CD14-positive monocyte (primary cell): ENCODE measurements around the gene KLF15. TPM values are rescaled to one million over a fixed set of nuclear protein-coding genes. Genes with fewer than 3 reads are reported as not detected.

Experiments
- DNase-seq, 3 donors: peaks; one replicate each; pipeline ENCODE4 v3.0.0-alpha.2; 2011 to 2022
- H2AFZ ChIP-seq: 2 replicates; pipeline ENCODE4 v1.6.0; 2012; ENCODE audit warnings: mild to moderate bottlenecking, low read depth, low read length, inconsistent platforms; ENCODE audit not compliant: insufficient read depth, poor library complexity, severe bottlenecking
- H3K27ac ChIP-seq, 2 donors: 1 replicate in 1 of 2; 2 replicates in 1 of 2; pipeline ENCODE4 v1.5.1; 2012 to 2013; ENCODE audit warnings: low read length in 2 of 2, control low read depth in 1 of 2, inconsistent platforms in 1 of 2, low read depth in 1 of 2, mild to moderate bottlenecking in 1 of 2
- H3K27me3 ChIP-seq, 2 donors: one replicate each; pipeline versions ENCODE4 v1.6.0 to v1.6.1; 2011 to 2013; ENCODE audit warnings: low read length in 2 of 2; ENCODE audit not compliant: control insufficient read depth in 2 of 2, insufficient read depth in 2 of 2
- H3K36me3 ChIP-seq, 2 donors: replicated peaks in 1 of 2; 1 replicate in 1 of 2; 2 replicates in 1 of 2; pipeline versions ENCODE4 v1.5.1 to v1.6.1; 2012 to 2013; ENCODE audit warnings: low read length in 2 of 2, control low read depth in 1 of 2, inconsistent platforms in 1 of 2, mild to moderate bottlenecking in 1 of 2; ENCODE audit not compliant: insufficient read depth in 2 of 2, control insufficient read depth in 1 of 2
- H3K4me1 ChIP-seq, 2 donors: 1 replicate in 1 of 2; 2 replicates in 1 of 2; pipeline versions ENCODE4 v1.5.1 to v1.6.1; 2012 to 2013; ENCODE audit warnings: low read length in 2 of 2, control low read depth in 1 of 2, inconsistent platforms in 1 of 2, mild to moderate bottlenecking in 1 of 2, moderate library complexity in 1 of 2; ENCODE audit not compliant: insufficient read depth in 2 of 2, control insufficient read depth in 1 of 2
- H3K4me2 ChIP-seq: replicated peaks from 2 replicates; pipeline ENCODE3; 2012; ENCODE audit warnings: low read length, moderate library complexity, mild to moderate bottlenecking; ENCODE audit not compliant: poor library complexity, severe bottlenecking; ENCODE audit errors: extremely low read depth
- H3K4me3 ChIP-seq, 3 experiments: fragments of 200-600 bp in 1 of 3; sonication (generic) in 1 of 3; replicated peaks in 1 of 3; 1 replicate in 2 of 3; 2 replicates in 1 of 3; pipeline ENCODE4 v1.5.1; 2011 to 2013; ENCODE audit warnings: low read length in 3 of 3, mild to moderate bottlenecking in 3 of 3, control low read depth in 2 of 3, low read depth in 2 of 3, inconsistent platforms in 1 of 3, moderate library complexity in 1 of 3
- H3K79me2 ChIP-seq: 2 replicates; pipeline ENCODE4 v1.6.0; 2012; ENCODE audit warnings: mild to moderate bottlenecking, control low read depth, inconsistent platforms, low read length, moderate library complexity; ENCODE audit not compliant: insufficient read depth
- H3K9ac ChIP-seq: 2 replicates; pipeline ENCODE4 v1.6.0; 2017; ENCODE audit warnings: low read length, mild to moderate bottlenecking; ENCODE audit not compliant: insufficient read depth, poor library complexity, severe bottlenecking
- H3K9me3 ChIP-seq, 2 donors: replicated peaks in 1 of 2; 1 replicate in 1 of 2; 2 replicates in 1 of 2; pipeline versions ENCODE4 v1.5.1 to v1.6.1; 2012 to 2013; ENCODE audit warnings: low read length in 2 of 2, control low read depth in 1 of 2; ENCODE audit not compliant: control insufficient read depth in 1 of 2, insufficient read depth in 1 of 2
- H4K20me1 ChIP-seq: 2 replicates; pipeline ENCODE4 v1.6.0; 2012; ENCODE audit warnings: mild to moderate bottlenecking, low read length, control low read depth, moderate library complexity; ENCODE audit not compliant: insufficient read depth
- H3K27ac Mint-ChIP-seq, 7 donors: one replicate each; pipeline ENCODE4 v1.8.0; 2020; ENCODE audit warnings: mild to moderate bottlenecking in 7 of 7, mixed read lengths in 7 of 7, moderate library complexity in 6 of 7, inconsistent platforms in 2 of 7
- H3K27me3 Mint-ChIP-seq, 3 donors: one replicate each; pipeline ENCODE4 v1.8.0; 2021 to 2022; ENCODE audit warnings: low read depth in 3 of 3, mild to moderate bottlenecking in 3 of 3, mixed read lengths in 3 of 3, moderate library complexity in 3 of 3, inconsistent platforms in 1 of 3
- H3K36me3 Mint-ChIP-seq, 2 donors: one replicate each; pipeline ENCODE4 v1.8.0; 2020; ENCODE audit warnings: mixed read lengths in 2 of 2, inconsistent platforms in 1 of 2, mild to moderate bottlenecking in 1 of 2
- H3K4me1 Mint-ChIP-seq: one replicate; pipeline ENCODE4 v1.8.0; 2020; ENCODE audit warnings: mild to moderate bottlenecking, mixed read lengths
- H3K4me3 Mint-ChIP-seq, 2 donors: one replicate each; pipeline ENCODE4 v1.8.0; 2020; ENCODE audit warnings: mild to moderate bottlenecking in 2 of 2, mixed read lengths in 2 of 2, moderate library complexity in 1 of 2
- H3K9me3 Mint-ChIP-seq, 7 donors: one replicate each; pipeline ENCODE4 v1.8.0; 2020 to 2022; ENCODE audit warnings: mixed read lengths in 7 of 7, mild to moderate bottlenecking in 6 of 7, moderate library complexity in 6 of 7, inconsistent platforms in 2 of 7
- WGBS: methylation state at CpG from one replicate; pipeline ENCODE4 v1.1.5; 2013; ENCODE audit warnings: missing lambda C conversion rate; ENCODE audit not compliant: insufficient coverage; 5-methylcytosine and 5-hydroxymethylcytosine counted together
- intact Hi-C, 2 donors: fragments of 100-400 bp; cut with micrococcal nuclease; formaldehyde crosslinking; loops; one replicate each; pipeline versions ENCODE4 v1.15.0 to v1.15.1; 2023
- polyA plus RNA-seq, 3 donors: library from polyadenylated mRNA; depleted of rRNA in 1 of 3; unstranded in 2 of 3; stranded (reverse) in 1 of 3; fragments of 300-500 nt in 2 of 3; fragments of >200 nt in 1 of 3; fragmentation: Illumina TruSeq in 2 of 3; gene quantifications; 1 replicate in 2 of 3; 2 replicates in 1 of 3; pipeline ENCODE4 v1.2.3, GENCODE V29; 2012 to 2021
- TF ChIP-seq, protein P1 (sequence below): fragments of 200-600 bp; IDR thresholded peaks from one replicate; pipeline ENCODE4 v1.8.0; 2022; ENCODE audit warnings: antibody characterized with exemption, mild to moderate bottlenecking

The KLF15 gene
- polyA plus RNA-seq, 3 donors = not detected

DNA sequence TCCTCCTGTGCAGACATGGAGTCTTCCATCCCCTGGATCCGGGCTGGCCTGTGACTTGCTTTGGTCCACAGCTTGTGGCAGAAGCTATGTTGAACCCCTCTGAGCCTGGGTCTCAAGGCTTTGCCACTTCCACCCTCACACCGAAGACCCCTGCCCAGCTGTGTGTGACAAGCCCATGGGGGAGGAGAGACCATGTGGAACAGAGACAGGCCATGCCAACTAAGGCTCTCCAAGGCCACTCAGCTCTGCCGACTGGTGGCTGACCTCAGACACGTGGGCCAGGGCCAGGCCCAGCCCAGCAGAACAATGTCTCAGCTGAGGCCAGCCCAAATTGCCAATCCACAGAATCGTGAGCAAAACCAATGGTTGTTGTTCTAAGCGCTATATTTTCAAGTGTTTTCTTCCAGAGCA is 21.1 kb upstream of the KLF15 start:
- Histone ChIP-seq H3K4me2 (no peak overlapping the region), H3K36me3 (no peaks in the 10 kb centered on the region), H3K27me3 (no peaks in the 10 kb centered on the region), H3K9me3 (peaks cover 0 to 3% of the 10 kb centered on the region in 2 donors), H3K9ac (no peak overlapping the region), H4K20me1 (no peaks in the 10 kb centered on the region), H3K4me3 (no peak overlapping the region), H3K27ac (no peak overlapping the region), H3K79me2 (no peaks in the 10 kb centered on the region), H2AFZ (no peak overlapping the region), H3K4me1 (no peaks in the 10 kb centered on the region)
- no peak overlapping the region for H3K4me3 Mint-ChIP-seq
- H3K4me1 Mint-ChIP-seq = peaks cover 2% of the 10 kb centered on the region
- DNase-seq = no peak
- H3K27me3 Mint-ChIP-seq = peaks cover 8 to 13% (median 9%) of the 10 kb centered on the region in 3 donors
- no peaks in the 10 kb centered on the region for H3K36me3 Mint-ChIP-seq
- TF ChIP-seq, protein P1, sequence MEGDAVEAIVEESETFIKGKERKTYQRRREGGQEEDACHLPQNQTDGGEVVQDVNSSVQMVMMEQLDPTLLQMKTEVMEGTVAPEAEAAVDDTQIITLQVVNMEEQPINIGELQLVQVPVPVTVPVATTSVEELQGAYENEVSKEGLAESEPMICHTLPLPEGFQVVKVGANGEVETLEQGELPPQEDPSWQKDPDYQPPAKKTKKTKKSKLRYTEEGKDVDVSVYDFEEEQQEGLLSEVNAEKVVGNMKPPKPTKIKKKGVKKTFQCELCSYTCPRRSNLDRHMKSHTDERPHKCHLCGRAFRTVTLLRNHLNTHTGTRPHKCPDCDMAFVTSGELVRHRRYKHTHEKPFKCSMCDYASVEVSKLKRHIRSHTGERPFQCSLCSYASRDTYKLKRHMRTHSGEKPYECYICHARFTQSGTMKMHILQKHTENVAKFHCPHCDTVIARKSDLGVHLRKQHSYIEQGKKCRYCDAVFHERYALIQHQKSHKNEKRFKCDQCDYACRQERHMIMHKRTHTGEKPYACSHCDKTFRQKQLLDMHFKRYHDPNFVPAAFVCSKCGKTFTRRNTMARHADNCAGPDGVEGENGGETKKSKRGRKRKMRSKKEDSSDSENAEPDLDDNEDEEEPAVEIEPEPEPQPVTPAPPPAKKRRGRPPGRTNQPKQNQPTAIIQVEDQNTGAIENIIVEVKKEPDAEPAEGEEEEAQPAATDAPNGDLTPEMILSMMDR = no peak
- H3K27ac Mint-ChIP-seq = no peak overlapping the region
- peaks cover 0 to 7% (median 3%) of the 10 kb centered on the region in 7 donors for H3K9me3 Mint-ChIP-seq
- intact Hi-C loops = no loop called here
- 85% methylated on average over 5 of the region's 6 CpGs for WGBS

DNA sequence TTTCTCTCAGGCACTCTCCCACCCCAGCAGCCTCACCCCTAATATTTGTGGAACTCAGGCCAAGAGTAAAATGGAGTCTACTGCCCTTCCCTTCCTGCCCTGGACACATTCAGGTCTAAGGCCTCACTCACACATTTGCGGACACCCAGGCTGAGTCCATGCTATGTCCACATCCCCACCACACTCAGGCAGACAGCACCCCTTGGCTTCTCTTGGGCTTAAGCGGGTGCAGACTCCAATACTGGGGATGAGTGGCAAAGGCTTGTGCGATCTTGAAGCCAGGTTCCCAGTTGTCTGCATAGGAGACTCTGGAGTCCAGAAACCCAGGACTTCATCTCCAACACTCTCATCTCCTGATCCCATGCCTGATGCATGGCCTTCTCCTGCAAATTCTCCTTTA is 20.0 kb upstream of the KLF15 start:
- Histone ChIP-seq H3K4me3 (no peak overlapping the region), H3K4me2 (no peak overlapping the region), H4K20me1 (no peaks in the 10 kb centered on the region), H3K79me2 (no peaks in the 10 kb centered on the region), H3K4me1 (no peaks in the 10 kb centered on the region), H3K27me3 (no peaks in the 10 kb centered on the region), H3K9ac (no peak overlapping the region), H3K36me3 (no peaks in the 10 kb centered on the region), H2AFZ (no peak overlapping the region), H3K9me3 (peaks cover 0 to 3% of the 10 kb centered on the region in 2 donors), H3K27ac (no peak overlapping the region)
- TF ChIP-seq, protein P1 = no peak
- no peak for DNase-seq
- intact Hi-C loops = no loop called here
- Mint-ChIP-seq H3K9me3 (peaks cover 0 to 7% (median 2%) of the 10 kb centered on the region in 7 donors), H3K27ac (no peak overlapping the region), H3K27me3 (peaks cover 5 to 9% (median 8%) of the 10 kb centered on the region in 3 donors), H3K36me3 (no peaks in the 10 kb centered on the region), H3K4me3 (no peak overlapping the region), H3K4me1 (peaks cover 2% of the 10 kb centered on the region)
- WGBS = 100% methylated on average over 3 of the region's 3 CpGs
